Vagina (tissue), 2 donors: ENCODE measurements around the gene AHSP.

ENCODE experiments used
- POLR2A ChIP-seq, 2 donors: fragments of 450-650 bp; IDR thresholded peaks; one replicate each; pipeline ENCODE4 v1.6.1; 2017; ENCODE audit warnings: antibody characterized with exemption in 2 of 2, mild to moderate bottlenecking in 2 of 2, moderate library complexity in 2 of 2
- POLR2AphosphoS5 ChIP-seq, 2 donors: sonication (generic); formaldehyde crosslinking; IDR thresholded peaks; one replicate each; pipeline ENCODE4 v1.9.0; 2017; ENCODE audit warnings: antibody characterized with exemption in 2 of 2, mild to moderate bottlenecking in 2 of 2, low read depth in 1 of 2; ENCODE audit not compliant: insufficient read depth in 1 of 2
- TF ChIP-seq, protein P1 (sequence below), 3 experiments: fragments of 450-650 bp in 2 of 3; fragments of 200-600 bp in 1 of 3; sonication (generic) in 1 of 3; IDR thresholded peaks; one replicate each; pipeline ENCODE4 v1.5.1; 2017 to 2019; ENCODE audit warnings: antibody characterized with exemption in 3 of 3, mild to moderate bottlenecking in 2 of 3, moderate library complexity in 2 of 3

GRCh38 chr16:31483081-31483480, 44.6 kb upstream of the AHSP start, which contains the start of gene SLC5A2:
- TF ChIP-seq, protein P1, sequence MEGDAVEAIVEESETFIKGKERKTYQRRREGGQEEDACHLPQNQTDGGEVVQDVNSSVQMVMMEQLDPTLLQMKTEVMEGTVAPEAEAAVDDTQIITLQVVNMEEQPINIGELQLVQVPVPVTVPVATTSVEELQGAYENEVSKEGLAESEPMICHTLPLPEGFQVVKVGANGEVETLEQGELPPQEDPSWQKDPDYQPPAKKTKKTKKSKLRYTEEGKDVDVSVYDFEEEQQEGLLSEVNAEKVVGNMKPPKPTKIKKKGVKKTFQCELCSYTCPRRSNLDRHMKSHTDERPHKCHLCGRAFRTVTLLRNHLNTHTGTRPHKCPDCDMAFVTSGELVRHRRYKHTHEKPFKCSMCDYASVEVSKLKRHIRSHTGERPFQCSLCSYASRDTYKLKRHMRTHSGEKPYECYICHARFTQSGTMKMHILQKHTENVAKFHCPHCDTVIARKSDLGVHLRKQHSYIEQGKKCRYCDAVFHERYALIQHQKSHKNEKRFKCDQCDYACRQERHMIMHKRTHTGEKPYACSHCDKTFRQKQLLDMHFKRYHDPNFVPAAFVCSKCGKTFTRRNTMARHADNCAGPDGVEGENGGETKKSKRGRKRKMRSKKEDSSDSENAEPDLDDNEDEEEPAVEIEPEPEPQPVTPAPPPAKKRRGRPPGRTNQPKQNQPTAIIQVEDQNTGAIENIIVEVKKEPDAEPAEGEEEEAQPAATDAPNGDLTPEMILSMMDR (IDR thresholded peaks at IDR 0.05), result no peak
- no peak for TF ChIP-seq POLR2AphosphoS5 (IDR thresholded peaks at IDR 0.05; ENCODE audit: insufficient read depth in 1 of 2, low read depth in 1 of 2)
- no peak for TF ChIP-seq POLR2A (IDR thresholded peaks at IDR 0.05)
